NB4 (cell line): Measurements from ENCODE around the gene RETREG1.

ENCODE experiments used
- POLR2A ChIP-seq: IDR thresholded peaks from 2 replicates; pipeline ENCODE4 v1.6.1; 2011; ENCODE audit warnings: mild to moderate bottlenecking; ENCODE audit not compliant: insufficient read length; ENCODE audit errors: extremely low read depth
- TF ChIP-seq, protein P1 (sequence below): IDR thresholded peaks from one replicate; pipeline ENCODE4 v1.5.1; 2012; ENCODE audit warnings: low read depth, low read length

DNA sequence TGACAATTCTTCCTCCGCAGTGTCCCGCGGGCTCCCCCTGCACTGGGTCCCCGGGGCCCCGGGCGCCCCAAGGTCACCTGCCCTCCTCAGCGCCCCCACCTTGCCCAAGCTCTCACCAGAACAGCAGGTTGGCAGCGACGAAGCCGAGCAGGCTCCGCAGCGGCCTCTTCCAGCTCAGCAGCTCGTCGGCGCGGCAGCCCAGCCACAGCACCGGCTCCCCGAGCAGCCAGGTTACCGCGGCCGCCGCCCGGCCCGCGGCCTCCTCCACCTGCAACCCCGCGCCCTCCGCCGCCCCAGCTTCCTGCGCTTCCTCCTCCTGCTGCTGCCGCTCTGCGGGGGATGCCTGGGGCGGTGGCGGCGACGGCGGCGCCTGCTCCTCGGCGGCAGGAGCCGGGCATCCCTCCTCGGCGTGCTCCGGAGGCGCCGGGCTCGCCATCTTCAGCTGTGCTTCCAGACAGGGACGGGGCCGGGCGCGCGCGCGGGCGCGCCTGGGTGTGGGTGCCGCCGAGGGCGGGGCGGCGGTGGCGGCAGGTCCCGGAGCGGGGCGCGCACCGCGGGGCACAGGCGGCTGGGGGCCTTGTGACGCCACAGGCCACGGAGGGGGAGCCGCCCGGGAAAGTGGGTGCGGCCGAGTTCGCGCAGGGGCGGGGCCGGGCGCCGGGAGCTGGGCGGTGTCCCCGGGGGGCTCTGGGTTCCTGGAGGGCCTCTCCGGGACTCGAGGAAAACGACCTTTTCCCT, at the start of gene RETREG1:
- no peak for TF ChIP-seq POLR2A
- TF ChIP-seq, protein P1, sequence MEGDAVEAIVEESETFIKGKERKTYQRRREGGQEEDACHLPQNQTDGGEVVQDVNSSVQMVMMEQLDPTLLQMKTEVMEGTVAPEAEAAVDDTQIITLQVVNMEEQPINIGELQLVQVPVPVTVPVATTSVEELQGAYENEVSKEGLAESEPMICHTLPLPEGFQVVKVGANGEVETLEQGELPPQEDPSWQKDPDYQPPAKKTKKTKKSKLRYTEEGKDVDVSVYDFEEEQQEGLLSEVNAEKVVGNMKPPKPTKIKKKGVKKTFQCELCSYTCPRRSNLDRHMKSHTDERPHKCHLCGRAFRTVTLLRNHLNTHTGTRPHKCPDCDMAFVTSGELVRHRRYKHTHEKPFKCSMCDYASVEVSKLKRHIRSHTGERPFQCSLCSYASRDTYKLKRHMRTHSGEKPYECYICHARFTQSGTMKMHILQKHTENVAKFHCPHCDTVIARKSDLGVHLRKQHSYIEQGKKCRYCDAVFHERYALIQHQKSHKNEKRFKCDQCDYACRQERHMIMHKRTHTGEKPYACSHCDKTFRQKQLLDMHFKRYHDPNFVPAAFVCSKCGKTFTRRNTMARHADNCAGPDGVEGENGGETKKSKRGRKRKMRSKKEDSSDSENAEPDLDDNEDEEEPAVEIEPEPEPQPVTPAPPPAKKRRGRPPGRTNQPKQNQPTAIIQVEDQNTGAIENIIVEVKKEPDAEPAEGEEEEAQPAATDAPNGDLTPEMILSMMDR, result no peak
